ENCODE results near the gene GALNT11.
"Not testable (repeated sequence)": the region's sequence is repeated elsewhere in the genome, so short reads cannot be mapped to it uniquely, and the experiment has no call there.

GALNT11 gene

GRCh38 chr7:152038410-152038809, 12.9 kb downstream of the GALNT11 start:
- H3K36me3 ChIP-seq (ENCODE audit: control insufficient read depth, insufficient read depth, low read length); H3K27me3 ChIP-seq (ENCODE audit: control insufficient read depth, insufficient read depth, low read length): not testable (repeated sequence)

GRCh38 chr7:152043086-152043485, 17.6 kb downstream of the GALNT11 start:
- H3K4me1 ChIP-seq (ENCODE audit: control insufficient read depth, insufficient read depth, low read length); H3K27me3 ChIP-seq (ENCODE audit: control insufficient read depth, insufficient read depth, low read length); H3K9ac ChIP-seq (ENCODE audit: low read length); H3K27ac ChIP-seq (ENCODE audit: low read depth, low read length); H3K4me3 ChIP-seq (ENCODE audit: low read length); H3K36me3 ChIP-seq (ENCODE audit: control insufficient read depth, insufficient read depth, low read length): not testable (repeated sequence)

More at GRCh38 chr7:152038410-152038809, 12.9 kb downstream of the GALNT11 start:
- not testable (repeated sequence) for H3K4me1 ChIP-seq (ENCODE audit: control insufficient read depth, insufficient read depth, low read length); H3K9ac ChIP-seq (ENCODE audit: low read length); H3K27ac ChIP-seq (ENCODE audit: low read depth, low read length); H3K4me3 ChIP-seq (ENCODE audit: low read length)

GRCh38 chr7:152044909-152045308, 19.4 kb downstream of the GALNT11 start:
- not testable (repeated sequence) for H3K4me3 ChIP-seq (ENCODE audit: low read length); H3K4me1 ChIP-seq (ENCODE audit: control insufficient read depth, insufficient read depth, low read length); H3K27me3 ChIP-seq (ENCODE audit: control insufficient read depth, insufficient read depth, low read length); H3K9ac ChIP-seq (ENCODE audit: low read length); H3K36me3 ChIP-seq (ENCODE audit: control insufficient read depth, insufficient read depth, low read length); H3K27ac ChIP-seq (ENCODE audit: low read depth, low read length)

- no peaks in the 10 kb centered on the region for H3K36me3 ChIP-seq (ENCODE audit: control insufficient read depth, insufficient read depth, low read length)
- no peaks in the 10 kb centered on the region for H3K27me3 ChIP-seq (ENCODE audit: control insufficient read depth, insufficient read depth, low read length)
- no peak overlapping the region for H3K9ac ChIP-seq (ENCODE audit: low read length)
- no peak overlapping the region for H3K4me3 ChIP-seq (ENCODE audit: low read length)
- peaks cover 5% of the 10 kb centered on the region for H3K4me1 ChIP-seq (ENCODE audit: control insufficient read depth, insufficient read depth, low read length)
- H3K27ac ChIP-seq (ENCODE audit: low read depth, low read length) = no peak overlapping the region
Observed at GRCh38 chr7:152046531-152046930, 21.1 kb downstream of the GALNT11 start.

- peaks cover 5% of the 10 kb centered on the region for H3K4me1 ChIP-seq (ENCODE audit: control insufficient read depth, insufficient read depth, low read length)
- no peak overlapping the region for H3K4me3 ChIP-seq (ENCODE audit: low read length)
- no peaks in the 10 kb centered on the region for H3K36me3 ChIP-seq (ENCODE audit: control insufficient read depth, insufficient read depth, low read length)
- H3K9ac ChIP-seq (ENCODE audit: low read length) = no peak overlapping the region
- no peaks in the 10 kb centered on the region for H3K27me3 ChIP-seq (ENCODE audit: control insufficient read depth, insufficient read depth, low read length)
- no peak overlapping the region for H3K27ac ChIP-seq (ENCODE audit: low read depth, low read length)
Observed at GRCh38 chr7:152048051-152048450, 22.6 kb downstream of the GALNT11 start.

- no peak overlapping the region for H3K9ac ChIP-seq (ENCODE audit: low read length)
- no peaks in the 10 kb centered on the region for H3K27me3 ChIP-seq (ENCODE audit: control insufficient read depth, insufficient read depth, low read length)
- no peak overlapping the region for H3K27ac ChIP-seq (ENCODE audit: low read depth, low read length)
- peaks cover 5% of the 10 kb centered on the region for H3K4me1 ChIP-seq (ENCODE audit: control insufficient read depth, insufficient read depth, low read length)
- H3K4me3 ChIP-seq (ENCODE audit: low read length) = no peak overlapping the region
- H3K36me3 ChIP-seq (ENCODE audit: control insufficient read depth, insufficient read depth, low read length) = no peaks in the 10 kb centered on the region
Observed at GRCh38 chr7:152050547-152050971, 25.1 kb downstream of the GALNT11 start.

GRCh38 chr7:152051968-152052367, 26.5 kb downstream of the GALNT11 start:
- no peak overlapping the region for H3K4me3 ChIP-seq (ENCODE audit: low read length)
- H3K9ac ChIP-seq (ENCODE audit: low read length) = no peak overlapping the region
- H3K4me1 ChIP-seq (ENCODE audit: control insufficient read depth, insufficient read depth, low read length) = peaks cover 5% of the 10 kb centered on the region
- no peaks in the 10 kb centered on the region for H3K27me3 ChIP-seq (ENCODE audit: control insufficient read depth, insufficient read depth, low read length)
- H3K36me3 ChIP-seq (ENCODE audit: control insufficient read depth, insufficient read depth, low read length) = no peaks in the 10 kb centered on the region
- no peak overlapping the region for H3K27ac ChIP-seq (ENCODE audit: low read depth, low read length)

- Histone ChIP-seq H3K27me3 (ENCODE audit: control insufficient read depth, insufficient read depth, low read length) (no peaks in the 10 kb centered on the region), H3K4me3 (ENCODE audit: low read length) (no peak overlapping the region), H3K9ac (ENCODE audit: low read length) (no peak overlapping the region), H3K4me1 (ENCODE audit: control insufficient read depth, insufficient read depth, low read length) (peaks cover 5% of the 10 kb centered on the region), H3K27ac (ENCODE audit: low read depth, low read length) (no peak overlapping the region), H3K36me3 (ENCODE audit: control insufficient read depth, insufficient read depth, low read length) (no peaks in the 10 kb centered on the region)
Observed at GRCh38 chr7:152052771-152053170, 27.3 kb downstream of the GALNT11 start.

GRCh38 chr7:152054367-152055230, 29.1 kb downstream of the GALNT11 start:
- no peak overlapping the region for H3K9ac ChIP-seq (ENCODE audit: low read length)
- H3K27me3 ChIP-seq (ENCODE audit: control insufficient read depth, insufficient read depth, low read length) = no peaks in the 10 kb centered on the region
- no peak overlapping the region for H3K4me3 ChIP-seq (ENCODE audit: low read length)
- H3K36me3 ChIP-seq (ENCODE audit: control insufficient read depth, insufficient read depth, low read length) = no peaks in the 10 kb centered on the region
- no peak overlapping the region for H3K27ac ChIP-seq (ENCODE audit: low read depth, low read length)
- H3K4me1 ChIP-seq (ENCODE audit: control insufficient read depth, insufficient read depth, low read length) = peaks cover 5% of the 10 kb centered on the region

- Histone ChIP-seq H3K36me3 (ENCODE audit: control insufficient read depth, insufficient read depth, low read length) (no peaks in the 10 kb centered on the region), H3K9ac (ENCODE audit: low read length) (no peak overlapping the region), H3K27me3 (ENCODE audit: control insufficient read depth, insufficient read depth, low read length) (no peaks in the 10 kb centered on the region), H3K27ac (ENCODE audit: low read depth, low read length) (no peak overlapping the region), H3K4me1 (ENCODE audit: control insufficient read depth, insufficient read depth, low read length) (no peaks in the 10 kb centered on the region), H3K4me3 (ENCODE audit: low read length) (no peak overlapping the region)
Observed at GRCh38 chr7:152056621-152057274, 31.3 kb downstream of the GALNT11 start.

GRCh38 chr7:152059311-152059710, 33.8 kb downstream of the GALNT11 start:
- Histone ChIP-seq H3K9ac (ENCODE audit: low read length) (no peak overlapping the region), H3K36me3 (ENCODE audit: control insufficient read depth, insufficient read depth, low read length) (no peaks in the 10 kb centered on the region), H3K27me3 (ENCODE audit: control insufficient read depth, insufficient read depth, low read length) (no peaks in the 10 kb centered on the region), H3K27ac (ENCODE audit: low read depth, low read length) (no peak overlapping the region), H3K4me1 (ENCODE audit: control insufficient read depth, insufficient read depth, low read length) (no peaks in the 10 kb centered on the region), H3K4me3 (ENCODE audit: low read length) (no peak overlapping the region)

GRCh38 chr7:152061086-152061485, 35.6 kb downstream of the GALNT11 start:
- not testable (repeated sequence) for H3K36me3 ChIP-seq (ENCODE audit: control insufficient read depth, insufficient read depth, low read length); H3K27me3 ChIP-seq (ENCODE audit: control insufficient read depth, insufficient read depth, low read length); H3K9ac ChIP-seq (ENCODE audit: low read length); H3K4me1 ChIP-seq (ENCODE audit: control insufficient read depth, insufficient read depth, low read length); H3K4me3 ChIP-seq (ENCODE audit: low read length); H3K27ac ChIP-seq (ENCODE audit: low read depth, low read length)

- H3K9ac ChIP-seq (ENCODE audit: low read length); H3K4me3 ChIP-seq (ENCODE audit: low read length); H3K4me1 ChIP-seq (ENCODE audit: control insufficient read depth, insufficient read depth, low read length); H3K36me3 ChIP-seq (ENCODE audit: control insufficient read depth, insufficient read depth, low read length); H3K27me3 ChIP-seq (ENCODE audit: control insufficient read depth, insufficient read depth, low read length); H3K27ac ChIP-seq (ENCODE audit: low read depth, low read length): not testable (repeated sequence)
Observed at GRCh38 chr7:152063192-152063591, 37.7 kb downstream of the GALNT11 start.
